ENCODE data around the gene NRARP. TPM values are rescaled to one million over a fixed set of nuclear protein-coding genes. Genes with fewer than 3 reads are reported as not detected.

Gene NRARP
- total and polyA plus RNA-seq, 10 of the 15 experiments (the other 5 are each of a cell fraction or from before 2014, with no cell fraction given), result 0.06 to 9.2 (median 2.2) TPM; not detected in 2

DNA sequence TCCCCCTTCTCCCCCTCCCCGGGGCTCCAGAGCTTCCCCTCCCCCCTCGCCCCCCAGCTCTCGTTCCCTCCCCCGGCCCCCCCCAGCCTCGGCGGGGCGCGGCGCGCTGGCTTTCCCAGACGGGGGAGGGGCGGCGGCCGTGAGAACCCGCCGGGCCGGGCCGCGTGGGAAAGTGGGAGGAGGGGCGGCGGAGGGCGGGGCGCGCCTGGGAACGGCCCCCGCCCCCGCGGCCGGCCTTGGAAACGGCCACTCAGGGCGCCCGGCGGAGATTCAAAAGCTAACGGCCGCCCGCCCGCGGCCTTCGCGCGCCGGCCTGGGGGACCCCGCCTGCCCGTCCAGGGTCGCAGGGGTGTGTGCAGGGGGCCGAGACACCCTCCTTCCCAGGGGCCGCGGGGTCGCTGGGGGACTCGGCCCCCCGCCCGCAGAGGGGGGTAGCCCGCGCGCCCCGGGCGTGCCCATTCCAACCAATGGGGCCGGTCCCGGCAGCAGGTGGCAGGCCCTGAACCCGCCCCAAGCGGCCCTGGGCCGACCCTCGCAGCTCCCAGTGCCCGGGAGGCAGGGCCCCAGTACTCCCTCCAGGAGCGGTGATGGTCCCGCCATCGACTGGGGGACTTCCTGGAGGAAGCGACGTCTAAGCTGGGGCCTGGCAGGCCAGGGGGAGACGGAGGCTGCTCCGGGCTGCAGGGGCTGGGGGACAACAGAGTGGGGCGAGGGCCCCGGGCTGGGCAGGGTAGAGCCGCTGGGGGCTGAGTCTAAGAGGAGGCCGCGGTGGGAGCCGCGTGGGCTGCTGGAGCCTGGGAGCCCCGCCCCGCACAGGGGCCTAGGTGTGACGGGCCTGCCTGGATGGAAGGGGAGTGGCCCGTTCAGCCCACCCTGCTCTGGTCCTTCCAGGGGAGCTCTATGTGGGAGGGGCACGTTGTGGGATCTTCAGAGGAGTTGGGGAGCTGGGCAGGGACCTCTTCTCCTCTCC is 14.2 kb upstream of the NRARP start (continued):
- TF ChIP-seq REST (IDR thresholded peaks at IDR 0.05; ENCODE audit: low read depth, low read length), result no peak
- no peak for TF ChIP-seq MXI1 (IDR thresholded peaks at IDR 0.05; ENCODE audit: low read depth, low read length)
- TF ChIP-seq WRNIP1 (IDR thresholded peaks at IDR 0.05; ENCODE audit: borderline replicate concordance, low read depth, low read length), result no peak
- peak; percentile 34; the same call in 1 of the 2 replicates for TF ChIP-seq POLR2AphosphoS5 (IDR thresholded peaks at IDR 0.05; ENCODE audit: low read length)
- no peak for TF ChIP-seq FOXM1 (IDR thresholded peaks at IDR 0.05; ENCODE audit: low read depth, low read length)
- TF ChIP-seq YY1 (IDR thresholded peaks at IDR 0.05; ENCODE audit: low read depth, low read length), result no peak
- TF ChIP-seq YBX1 (IDR thresholded peaks at IDR 0.05), result no peak
- TF ChIP-seq TBL1XR1 (IDR thresholded peaks at IDR 0.05; ENCODE audit: low read depth, low read length), result no peak
- TF ChIP-seq RUNX3 (IDR thresholded peaks at IDR 0.05; ENCODE audit: low read length), result no peak
- no peak for TF ChIP-seq ZSCAN29 (IDR thresholded peaks at IDR 0.05)
- TF ChIP-seq ZNF384 (IDR thresholded peaks at IDR 0.05; ENCODE audit: borderline replicate concordance, low read depth, low read length), result no peak
- no peak for TF ChIP-seq NRF1 (conservative IDR thresholded peaks at IDR 0.05; ENCODE audit: low read depth, low read length)
- peak; percentile 22 to 63; a peak in 2 of 4 replicates for TF ChIP-seq BHLHE40 (IDR thresholded peaks at IDR 0.05; ENCODE audit: borderline replicate concordance in 1 of 2, low read depth in 2 of 2, low read length in 1 of 2)
- peak; percentile 88 for TF ChIP-seq BCL3 (IDR thresholded peaks at IDR 0.05; ENCODE audit: borderline replicate concordance, insufficient read depth, low read depth, low read length, poor library complexity, severe bottlenecking)
- no peak for TF ChIP-seq SPI1 (IDR thresholded peaks at IDR 0.05; ENCODE audit: borderline replicate concordance, insufficient read depth, low read depth, low read length)
- peak; percentile 53 for TF ChIP-seq NBN (IDR thresholded peaks at IDR 0.05)
- TF ChIP-seq CEBPB (IDR thresholded peaks at IDR 0.05; ENCODE audit: borderline replicate concordance in 1 of 2, low read depth in 2 of 2, low read length in 2 of 2), result no peak
- peak in 1 of 2 experiments; percentile 45; a peak in 1 of 4 replicates for TF ChIP-seq IKZF2 (IDR thresholded peaks at IDR 0.05)
- TF ChIP-seq JUNB (IDR thresholded peaks at IDR 0.05), result no peak
- TF ChIP-seq NR2C2 (IDR thresholded peaks at IDR 0.05; ENCODE audit: borderline replicate concordance, control insufficient read depth, insufficient read length, low read depth), result no peak
- TF ChIP-seq ETV6 (conservative IDR thresholded peaks at IDR 0.05 in 1 of 2, IDR thresholded peaks at IDR 0.05 in 1 of 2; ENCODE audit: borderline replicate concordance in 1 of 2, low read depth in 1 of 2), result no peak

All from GM12878 (cell line).